SU-DHL-6 (cell line): ENCODE data around the gene STAM.

Source experiments
- H2AFZ ChIP-seq: fragments of 200-600 bp; sonication (generic); 2 replicates; pipeline ENCODE4 v1.6.1; 2014; ENCODE audit warnings: low read depth, mild to moderate bottlenecking, moderate library complexity, mixed read lengths, antibody characterized with exemption, low read length; ENCODE audit not compliant: severe bottlenecking
- H3F3A ChIP-seq: fragments of 200-600 bp; shearing (Covaris generic); 2 replicates; pipeline ENCODE4 v1.6.0; 2016; ENCODE audit warnings: antibody characterized with exemption, mild to moderate bottlenecking; ENCODE audit not compliant: insufficient read depth
- H3K27ac ChIP-seq: fragments of 200-600 bp; sonication (generic); 2 replicates; pipeline ENCODE4 v1.5.1; 2016; ENCODE audit warnings: low read depth, mild to moderate bottlenecking, low read length, moderate library complexity, mixed read lengths
- H3K27me3 ChIP-seq: fragments of 200-600 bp; sonication (generic), shearing (Covaris generic); 2 replicates; pipeline ENCODE4 v1.6.0; 2014; ENCODE audit warnings: mild to moderate bottlenecking, low read length
- H3K36me3 ChIP-seq: fragments of 200-600 bp; sonication (generic); 2 replicates; pipeline ENCODE4 v1.6.1; 2014; ENCODE audit warnings: mild to moderate bottlenecking, low read length, mixed read lengths
- H3K4me2 ChIP-seq: fragments of 300-600, 200-600 bp; shearing (Covaris generic), sonication (generic); 2 replicates; pipeline ENCODE4 v1.6.0; 2014; ENCODE audit warnings: low read length, low read depth, mild to moderate bottlenecking; ENCODE audit not compliant: poor library complexity, severe bottlenecking
- H3K4me3 ChIP-seq: fragments of 200-600 bp; sonication (generic); 2 replicates; pipeline ENCODE4 v1.5.1; 2014; ENCODE audit warnings: antibody characterized with exemption, low read length, mild to moderate bottlenecking, mixed read lengths; ENCODE audit not compliant: insufficient read depth, poor library complexity, severe bottlenecking
- H3K79me2 ChIP-seq: fragments of 200-600 bp; sonication (generic); 2 replicates; pipeline ENCODE4 v1.6.1; 2014; ENCODE audit warnings: mild to moderate bottlenecking, low read length, moderate library complexity; ENCODE audit not compliant: insufficient read depth
- H3K9ac ChIP-seq: fragments of 200-600 bp; sonication (generic); 2 replicates; pipeline ENCODE4 v1.7.0; 2014; ENCODE audit warnings: mild to moderate bottlenecking, low read length
- H3K9me2 ChIP-seq: fragments of 200-600 bp; sonication (generic); replicated peaks from 2 replicates; pipeline ENCODE4 v1.6.1; 2014; ENCODE audit warnings: low read length; ENCODE audit not compliant: insufficient read depth
- H3K9me3 ChIP-seq: fragments of 200-600 bp; sonication (generic); 2 replicates; pipeline ENCODE4 v1.6.1; 2014; ENCODE audit warnings: low read length, mixed read lengths; ENCODE audit not compliant: insufficient read depth
- H4K20me1 ChIP-seq: fragments of 200-600 bp; sonication (generic); 2 replicates; pipeline ENCODE4 v1.6.1; 2014; ENCODE audit warnings: low read depth, mild to moderate bottlenecking, antibody characterized with exemption, low read length, moderate library complexity, mixed read lengths
- EZH2phosphoT487 ChIP-seq: fragments of 200-600 bp; sonication (generic), shearing (Covaris generic); conservative IDR thresholded peaks from 2 replicates; pipeline ENCODE4 v1.6.1; 2018; ENCODE audit warnings: mild to moderate bottlenecking, antibody characterized with exemption, low read length, moderate library complexity, mixed read lengths
- TF ChIP-seq, protein P1 (sequence below): fragments of 200-600 bp; sonication (generic); IDR thresholded peaks from one replicate; pipeline ENCODE4 v1.5.1; 2017; ENCODE audit warnings: antibody characterized with exemption, mild to moderate bottlenecking, low read length, moderate library complexity; ENCODE audit not compliant: insufficient read depth, poor library complexity, severe bottlenecking

STAM gene

DNA sequence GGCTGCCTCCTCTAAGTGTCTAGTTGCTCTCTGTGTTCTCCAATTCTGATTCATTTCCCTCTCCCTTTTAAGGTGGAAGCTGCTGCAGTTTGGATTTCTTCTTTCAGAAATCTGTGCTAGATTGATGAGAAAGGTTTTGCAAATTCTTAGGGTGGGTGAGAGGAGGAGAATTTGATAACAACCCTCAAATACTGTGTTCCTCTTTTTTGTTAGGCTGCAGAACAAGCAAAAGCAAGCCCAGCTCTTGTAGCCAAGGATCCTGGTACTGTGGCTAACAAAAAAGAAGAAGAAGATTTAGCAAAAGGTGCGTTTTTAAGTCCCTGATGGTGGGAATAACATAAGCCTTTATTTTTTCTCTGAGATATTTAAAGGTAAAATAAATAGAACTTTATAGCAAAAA, 49.1 kb downstream of the STAM start:
- no peak overlapping the region for H3K27ac ChIP-seq
- no peaks in the 10 kb centered on the region for H3K36me3 ChIP-seq

DNA sequence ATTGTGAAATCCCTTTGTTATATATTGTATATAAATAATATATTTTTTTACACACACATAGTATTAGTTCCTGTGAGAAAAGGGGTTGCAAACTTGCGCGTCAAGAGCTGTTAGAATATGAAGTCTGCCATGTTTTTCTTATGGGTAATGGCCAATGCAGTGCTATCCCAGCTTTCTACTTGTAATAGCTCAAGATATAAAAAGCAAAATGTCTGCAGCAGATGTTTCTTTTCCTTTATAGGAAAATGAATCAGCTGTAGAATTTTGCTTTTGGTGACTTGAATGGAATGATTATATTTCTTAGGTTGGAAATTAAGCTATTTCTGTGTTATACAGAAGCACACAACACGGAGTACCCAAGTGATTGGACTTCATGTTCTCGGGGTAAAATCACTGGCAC, 54.7 kb downstream of the STAM start:
- H2AFZ ChIP-seq = no peak overlapping the region
- no peaks in the 10 kb centered on the region for H3F3A ChIP-seq
- 0 out of 2 replicates have a peak, but pooled peaks cover 8% of the 10 kb centered on the region for H3K36me3 ChIP-seq
- no peaks in the 10 kb centered on the region for H3K27me3 ChIP-seq
- no peak for TF ChIP-seq EZH2phosphoT487
- TF ChIP-seq, protein P1, sequence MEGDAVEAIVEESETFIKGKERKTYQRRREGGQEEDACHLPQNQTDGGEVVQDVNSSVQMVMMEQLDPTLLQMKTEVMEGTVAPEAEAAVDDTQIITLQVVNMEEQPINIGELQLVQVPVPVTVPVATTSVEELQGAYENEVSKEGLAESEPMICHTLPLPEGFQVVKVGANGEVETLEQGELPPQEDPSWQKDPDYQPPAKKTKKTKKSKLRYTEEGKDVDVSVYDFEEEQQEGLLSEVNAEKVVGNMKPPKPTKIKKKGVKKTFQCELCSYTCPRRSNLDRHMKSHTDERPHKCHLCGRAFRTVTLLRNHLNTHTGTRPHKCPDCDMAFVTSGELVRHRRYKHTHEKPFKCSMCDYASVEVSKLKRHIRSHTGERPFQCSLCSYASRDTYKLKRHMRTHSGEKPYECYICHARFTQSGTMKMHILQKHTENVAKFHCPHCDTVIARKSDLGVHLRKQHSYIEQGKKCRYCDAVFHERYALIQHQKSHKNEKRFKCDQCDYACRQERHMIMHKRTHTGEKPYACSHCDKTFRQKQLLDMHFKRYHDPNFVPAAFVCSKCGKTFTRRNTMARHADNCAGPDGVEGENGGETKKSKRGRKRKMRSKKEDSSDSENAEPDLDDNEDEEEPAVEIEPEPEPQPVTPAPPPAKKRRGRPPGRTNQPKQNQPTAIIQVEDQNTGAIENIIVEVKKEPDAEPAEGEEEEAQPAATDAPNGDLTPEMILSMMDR = no peak
- no peaks in the 10 kb centered on the region for H3K9me2 ChIP-seq
- no peak overlapping the region for H3K9ac ChIP-seq
- H4K20me1 ChIP-seq = no peaks in the 10 kb centered on the region
- no peak overlapping the region for H3K4me2 ChIP-seq
- no peaks in the 10 kb centered on the region for H3K79me2 ChIP-seq
- H3K27ac ChIP-seq = no peak overlapping the region
- H3K4me3 ChIP-seq = no peak overlapping the region
- no peaks in the 10 kb centered on the region for H3K9me3 ChIP-seq

More for the DNA sequence above, 49.1 kb downstream of the STAM start:
- H3K9ac ChIP-seq = no peak overlapping the region
- H3K9me2 ChIP-seq = no peaks in the 10 kb centered on the region
- no peaks in the 10 kb centered on the region for H3K27me3 ChIP-seq
- no peak overlapping the region for H3K4me2 ChIP-seq
- H2AFZ ChIP-seq = no peak overlapping the region
- H3K9me3 ChIP-seq = no peaks in the 10 kb centered on the region
- H3K4me3 ChIP-seq = no peak overlapping the region
- no peaks in the 10 kb centered on the region for H4K20me1 ChIP-seq
- no peaks in the 10 kb centered on the region for H3K79me2 ChIP-seq
- no peak for TF ChIP-seq EZH2phosphoT487
- TF ChIP-seq, protein P1 = no peak
- H3F3A ChIP-seq = no peaks in the 10 kb centered on the region

DNA sequence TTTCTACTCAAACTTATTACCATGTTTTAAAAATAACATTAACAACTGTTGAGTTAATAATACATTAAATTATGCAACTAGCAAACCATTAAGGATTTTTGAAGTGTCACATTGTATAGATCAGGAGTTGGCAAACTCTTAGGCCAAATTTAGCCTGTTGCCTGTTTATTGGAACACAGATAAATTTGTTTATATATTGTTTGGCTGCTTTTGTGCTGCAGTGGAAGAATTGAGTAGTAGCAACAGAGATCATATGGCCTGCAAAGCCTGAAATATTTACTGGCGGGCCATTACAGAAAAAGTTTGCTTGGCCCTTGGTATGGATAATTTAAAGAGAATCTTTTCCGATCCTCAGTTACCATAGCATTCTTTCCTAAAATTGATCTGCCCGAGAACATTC, 57.4 kb downstream of the STAM start:
- Histone ChIP-seq H3F3A (no peaks in the 10 kb centered on the region), H4K20me1 (no peaks in the 10 kb centered on the region), H3K27ac (no peak overlapping the region), H3K4me2 (no peak overlapping the region), H3K9me3 (no peaks in the 10 kb centered on the region), H3K9ac (no peak overlapping the region), H2AFZ (no peak overlapping the region), H3K27me3 (no peaks in the 10 kb centered on the region), H3K4me3 (no peak overlapping the region), H3K9me2 (no peaks in the 10 kb centered on the region), H3K36me3 (0 out of 2 replicates have a peak, but pooled peaks cover 8% of the 10 kb centered on the region), H3K79me2 (no peaks in the 10 kb centered on the region)
- TF ChIP-seq, protein P1 = no peak
- TF ChIP-seq EZH2phosphoT487 = no peak
